ENCODE measurements around the gene NPIPB6.
A peak's percentile ranks its signal among the peaks of the same experiment; 100 is the strongest.

- TF ChIP-seq CTCF (IDR thresholded peaks at IDR 0.05) (peak; percentile 90), ZFX (IDR thresholded peaks at IDR 0.05; ENCODE audit: borderline replicate concordance) (no peak)
Observed at GRCh38 chr16:28317040-28317880, 46.0 kb downstream of the NPIPB6 start.
